IMR-90 (cell line): ENCODE results near the gene KYNU.

Source experiments
- CHD1 ChIP-seq: IDR thresholded peaks from 2 replicates; pipeline ENCODE4 v1.6.1; 2012; ENCODE audit warnings: low read depth, low read length, improper control_type of control experiment
- CTCF ChIP-seq: conservative IDR thresholded peaks from 2 replicates; pipeline ENCODE4 v1.5.1; 2012; ENCODE audit warnings: mild to moderate bottlenecking, low read depth, low read length, improper control_type of control experiment
- FOS ChIP-seq: fragments of 150-350 bp; IDR thresholded peaks from 2 replicates; pipeline ENCODE4 v1.6.1; 2016; ENCODE audit warnings: low read depth, low read length
- POLR2A ChIP-seq: IDR thresholded peaks from 2 replicates; pipeline ENCODE4 v1.6.1; 2012; ENCODE audit warnings: mild to moderate bottlenecking, low read depth, low read length
- RAD21 ChIP-seq: IDR thresholded peaks from 2 replicates; pipeline ENCODE4 v1.6.1; 2012; ENCODE audit warnings: low read length, improper control_type of control experiment
- RCOR1 ChIP-seq: IDR thresholded peaks from 2 replicates; pipeline ENCODE4 v1.6.1; 2012; ENCODE audit warnings: mild to moderate bottlenecking, low read length, improper control_type of control experiment; ENCODE audit not compliant: insufficient replicate concordance
- RFX5 ChIP-seq: IDR thresholded peaks from 2 replicates; pipeline ENCODE4 v1.8.0; 2012; ENCODE audit warnings: low read depth, mild to moderate bottlenecking, low read length, moderate library complexity
- USF2 ChIP-seq: fragments of 150-350 bp; IDR thresholded peaks from 2 replicates; pipeline ENCODE4 v1.6.1; 2017; ENCODE audit warnings: mild to moderate bottlenecking, antibody characterized with exemption, low read length, low read depth

GRCh38 chr2:142871396-142871795 lies 6.1 kb upstream of the KYNU start:
- no peak for TF ChIP-seq POLR2A
- no peak for TF ChIP-seq CHD1
- TF ChIP-seq CTCF, result no peak
- no peak for TF ChIP-seq USF2
- TF ChIP-seq RFX5, result no peak
- no peak for TF ChIP-seq RAD21
- TF ChIP-seq FOS, result no peak
- TF ChIP-seq RCOR1, result no peak
